Anterior cingulate cortex (tissue), 58 donors: ENCODE measurements around the gene AMPD3.

ENCODE experiments used
- DNase-seq, 58 donors: peaks; one replicate each; lab custom pipeline; 2025; lab: John Stamatoyannopoulos, UW

Gene AMPD3

GRCh38 chr11:10526974-10527918, 72.2 kb downstream of the AMPD3 start:
- DNase-seq, result peak in 13 of 58 donors; percentile 22 to 75 (median 36)

GRCh38 chr11:10528121-10528520, 73.1 kb downstream of the AMPD3 start:
- DNase-seq, result no peak

- DNase-seq, result no peak
Measured at GRCh38 chr11:10529279-10529678, 74.2 kb downstream of the AMPD3 start.

- DNase-seq, result no peak
Measured at GRCh38 chr11:10532526-10532925, 77.5 kb downstream of the AMPD3 start.

DNA sequence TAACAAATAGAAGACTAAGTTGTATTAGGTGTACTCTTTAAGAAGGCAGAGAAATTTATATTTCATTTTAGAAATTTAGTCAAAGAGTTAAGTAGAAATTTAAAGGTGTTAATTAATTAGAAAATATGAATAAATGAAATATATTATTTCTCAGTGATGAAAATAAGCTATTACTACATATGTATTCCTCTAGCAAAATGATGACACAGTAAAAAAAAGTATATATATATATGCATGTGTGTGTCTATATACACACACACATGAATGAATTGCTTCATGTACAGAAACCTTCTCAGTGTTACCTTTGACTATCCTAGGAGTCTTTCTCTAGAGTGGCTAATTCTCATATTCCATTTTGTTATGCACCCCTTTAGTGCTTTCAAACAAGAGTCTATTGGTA, 78.3 kb downstream of the AMPD3 start:
- DNase-seq, result no peak

DNA sequence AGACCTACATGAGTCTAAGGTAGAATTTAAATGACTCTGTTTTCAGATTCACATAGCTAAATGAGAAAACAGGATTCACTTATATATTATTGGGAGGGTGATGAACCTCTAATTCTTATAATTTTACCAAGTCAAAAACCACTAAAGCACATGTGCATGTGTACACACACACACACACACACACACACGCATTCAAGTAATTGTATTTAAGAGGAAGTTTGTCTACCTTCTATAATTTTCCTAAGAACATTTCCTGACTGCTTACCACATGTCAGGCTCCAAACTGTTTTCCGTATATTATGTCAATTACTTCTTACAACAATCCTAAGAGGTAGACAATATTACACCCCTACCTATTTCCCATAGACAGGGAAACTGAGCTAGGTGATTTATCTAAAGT, 79.3 kb downstream of the AMPD3 start:
- no peak for DNase-seq

DNA sequence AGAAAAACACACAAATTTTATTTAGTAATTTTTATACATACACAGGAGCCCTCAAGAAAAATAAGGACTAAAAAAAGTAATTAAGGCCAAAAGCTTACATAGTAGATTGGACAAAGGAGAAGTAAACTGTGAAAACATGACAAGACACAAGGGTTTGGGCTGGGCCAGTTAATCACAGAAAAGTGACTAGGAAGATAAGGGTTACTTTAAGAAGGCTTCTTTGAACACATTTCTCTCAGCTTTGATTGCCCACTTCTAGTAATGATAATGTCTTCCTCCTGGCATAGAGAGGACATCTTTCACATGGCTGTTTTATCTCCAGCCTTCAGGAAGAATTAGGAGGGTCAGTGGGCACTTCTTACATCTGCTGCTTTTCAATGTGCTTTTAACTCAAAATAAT, 82.5 kb downstream of the AMPD3 start:
- DNase-seq, result no peak

DNA sequence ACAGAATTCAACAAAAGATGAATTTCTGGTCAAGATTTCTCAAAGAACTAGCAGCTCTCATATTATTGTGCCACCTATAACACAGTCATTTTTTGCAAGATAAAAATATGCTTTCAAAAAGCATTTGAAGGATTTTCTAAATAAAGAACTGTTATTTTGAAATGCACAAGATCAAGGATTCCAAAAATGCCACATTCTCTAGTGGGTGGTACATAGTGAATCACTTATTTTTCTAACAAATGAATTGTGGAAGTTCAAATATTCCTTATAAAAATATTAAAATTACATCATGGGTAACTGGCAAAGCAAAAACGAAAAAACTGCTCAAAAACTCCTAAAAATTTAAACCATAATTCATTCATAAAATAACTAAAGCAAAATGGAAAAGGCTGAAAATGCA, 83.9 kb downstream of the AMPD3 start:
- no peak for DNase-seq

GRCh38 chr11:10539339-10539738, 84.3 kb downstream of the AMPD3 start:
- no peak for DNase-seq

- peak in 16 of 58 donors; percentile 20 to 78 (median 60) for DNase-seq
Measured at GRCh38 chr11:10540546-10540914, 85.5 kb downstream of the AMPD3 start.

GRCh38 chr11:10540915-10541560, 86.0 kb downstream of the AMPD3 start, which contains the start of gene RNF141:
Gene RNF141 (minus strand): TSS chr11:10541187. CDS start chr11:10534158, 7,029 bp downstream.
- DNase-seq, result peak; percentile 50 to 96 (median 90)

DNA sequence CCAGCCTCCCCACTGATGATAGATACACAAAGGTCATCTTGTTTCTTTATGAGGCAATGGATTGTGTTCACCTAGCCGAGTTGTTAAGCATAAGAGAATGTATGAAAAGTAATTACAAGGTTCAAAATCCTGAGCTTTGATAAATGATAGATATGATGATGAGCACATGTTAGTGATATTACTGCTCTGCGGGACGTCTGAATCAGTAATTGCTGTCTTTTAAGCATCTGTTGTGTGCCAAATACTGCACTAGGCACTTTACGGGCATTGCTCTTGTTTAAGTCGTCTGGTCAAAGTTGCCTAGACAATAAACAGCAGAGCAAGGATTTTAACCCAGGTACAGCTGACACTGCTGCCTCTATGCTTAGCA, 86.5 kb downstream of the AMPD3 start:
- DNase-seq, result no peak

GRCh38 chr11:10542776-10543175, 87.7 kb downstream of the AMPD3 start:
- no peak for DNase-seq

DNA sequence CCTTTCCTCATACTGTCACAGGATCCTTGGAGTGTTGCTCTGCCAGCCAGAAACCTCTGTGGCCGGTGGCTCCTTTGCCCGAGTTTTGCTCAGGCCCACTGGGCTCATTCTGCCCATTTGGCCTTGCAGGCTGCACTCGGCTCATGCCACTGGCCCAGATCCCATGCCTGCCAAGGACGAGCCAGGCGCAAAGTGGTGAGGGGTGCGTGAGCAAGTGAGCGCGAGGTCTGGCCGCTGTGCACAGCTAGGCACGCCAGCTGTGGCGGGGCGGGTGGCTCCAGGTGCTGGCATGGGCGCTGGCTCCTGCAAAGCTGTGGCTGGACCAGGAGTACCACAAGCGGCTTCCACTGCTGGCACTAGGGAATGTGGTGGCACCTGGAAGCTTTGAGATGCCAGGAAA, 88.7 kb downstream of the AMPD3 start:
- no peak for DNase-seq

DNA sequence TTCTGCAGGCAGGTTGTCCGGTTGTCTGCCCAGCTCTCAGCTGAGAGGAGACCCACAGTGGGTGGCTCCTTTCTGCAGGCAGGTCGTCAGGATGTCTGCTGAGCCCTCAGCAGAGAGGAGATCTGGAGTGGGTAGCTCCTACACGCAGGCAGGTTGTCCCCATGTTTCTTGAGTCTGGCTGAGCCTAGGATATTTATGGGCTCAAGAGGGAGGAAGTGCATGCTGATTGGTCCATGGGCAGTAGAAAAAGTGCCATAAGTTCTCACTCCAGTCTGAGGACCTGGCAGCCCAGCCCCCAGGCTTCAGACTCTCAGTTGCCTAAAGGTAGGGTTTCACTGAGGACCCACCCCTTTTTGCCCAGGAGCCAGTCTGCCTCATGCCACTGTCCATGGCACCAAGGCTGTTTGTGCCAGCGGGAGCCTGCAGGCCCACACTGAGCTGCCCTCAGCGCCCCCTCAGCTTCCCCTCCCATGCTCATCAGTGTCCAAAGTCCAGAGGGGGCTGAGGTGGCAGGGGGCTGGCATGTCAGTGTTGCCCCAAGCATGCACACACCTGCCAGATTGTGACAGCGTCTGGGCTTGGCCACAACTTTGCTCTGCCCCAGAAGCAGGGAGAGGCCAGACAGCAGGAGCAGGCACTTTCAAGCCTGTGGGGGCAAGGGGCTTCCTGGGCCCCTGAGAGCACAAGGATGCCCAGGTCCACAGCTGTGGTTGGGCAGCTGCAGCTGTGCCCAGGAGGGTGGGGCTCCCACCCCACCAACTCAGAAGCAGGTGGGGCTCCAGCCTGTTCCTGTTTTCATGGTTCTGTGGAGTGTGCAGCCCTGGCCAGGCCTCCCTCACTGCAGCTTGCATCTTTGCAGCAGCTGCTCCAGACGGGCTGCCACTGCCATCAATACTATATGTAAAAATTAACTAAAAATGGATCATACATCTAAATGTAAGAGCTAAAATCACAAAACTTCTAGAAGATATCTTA, 89.7 kb downstream of the AMPD3 start:
- DNase-seq, result no peak

- no peak for DNase-seq
Measured at GRCh38 chr11:10550503-10551289, 95.6 kb downstream of the AMPD3 start.

DNA sequence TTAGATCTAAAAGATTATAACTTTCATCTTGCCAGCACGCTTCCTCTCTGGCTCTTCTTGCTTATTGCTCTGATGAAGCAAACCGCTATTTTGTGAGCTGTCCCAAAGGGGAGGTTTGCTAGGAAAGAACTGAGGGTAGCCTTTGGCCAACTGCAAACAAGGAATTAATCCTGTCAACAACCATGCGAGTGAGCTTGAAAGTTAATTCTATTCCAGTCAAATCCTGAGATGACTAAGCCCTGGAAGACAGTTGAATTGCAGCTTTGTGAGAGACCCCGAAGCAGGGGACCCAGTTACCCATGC, 96.2 kb downstream of the AMPD3 start:
- no peak for DNase-seq

- DNase-seq, result no peak
Measured at GRCh38 chr11:10551845-10552352, 96.8 kb downstream of the AMPD3 start.

GRCh38 chr11:10556590-10556989, 101.5 kb downstream of the AMPD3 start:
- DNase-seq, result no peak
